Tibial nerve (tissue), 4 donors: Measurements from ENCODE around the gene CLIC6. TPM values are rescaled to one million over a fixed set of nuclear protein-coding genes. Genes with fewer than 3 reads are reported as not detected.

Experiments
- DNase-seq, 2 donors: peaks; one replicate each; pipeline ENCODE4 v3.0.0-alpha.2; 2019; ENCODE audit warnings: low spot score in 2 of 2
- H3K27ac ChIP-seq, 4 donors: fragments of 200-600 bp; sonication (generic) in 3 of 4; one replicate each; pipeline ENCODE4 v1.5.1; 2017 to 2019; ENCODE audit warnings: mild to moderate bottlenecking in 1 of 4
- H3K27me3 ChIP-seq, 2 donors: fragments of 200-600 bp; sonication (generic) in 1 of 2; one replicate each; pipeline versions ENCODE4 v1.5.1 to v1.6.0; 2017 to 2019
- H3K36me3 ChIP-seq, 3 donors: fragments of 200-600 bp; sonication (generic); one replicate each; pipeline ENCODE4 v1.5.1; 2018 to 2019
- H3K4me1 ChIP-seq, 4 donors: fragments of 200-600 bp; sonication (generic) in 3 of 4; one replicate each; pipeline ENCODE4 v1.5.1; 2017 to 2019
- H3K4me3 ChIP-seq, 4 donors: fragments of 200-600 bp; sonication (generic) in 3 of 4; one replicate each; pipeline ENCODE4 v1.5.1; 2017 to 2019; ENCODE audit warnings: mild to moderate bottlenecking in 1 of 4, moderate library complexity in 1 of 4
- H3K9me3 ChIP-seq, 4 donors: fragments of 200-600 bp; sonication (generic) in 3 of 4; one replicate each; pipeline ENCODE4 v1.5.1; 2017 to 2019
- EP300 ChIP-seq, 2 donors: sonication (generic); formaldehyde crosslinking; IDR thresholded peaks; one replicate each; pipeline ENCODE4 v1.6.1; 2017; ENCODE audit warnings: antibody characterized with exemption in 2 of 2, mild to moderate bottlenecking in 1 of 2
- POLR2A ChIP-seq, 2 donors: fragments of 450-650 bp; IDR thresholded peaks; one replicate each; pipeline ENCODE4 v1.6.1; 2017; ENCODE audit warnings: antibody characterized with exemption in 2 of 2, mild to moderate bottlenecking in 2 of 2, moderate library complexity in 2 of 2
- WGBS, 2 donors: methylation state at CpG; one replicate each; pipeline ENCODE4 v1.1.5; 2018; 5-methylcytosine and 5-hydroxymethylcytosine counted together
- total RNA-seq, 4 donors: library from RNA; depleted of rRNA; stranded (reverse); fragments of >200 nt; gene quantifications; one replicate each; pipeline ENCODE4 v1.1.0, GENCODE V29; 2016
- TF ChIP-seq, protein P1 (sequence below), 5 experiments: fragments of 200-600 bp in 3 of 5; fragments of 450-650 bp in 2 of 5; sonication (generic) in 3 of 5; IDR thresholded peaks; one replicate each; pipeline ENCODE4 v1.5.1; 2016 to 2019; ENCODE audit warnings: antibody characterized with exemption in 5 of 5, mild to moderate bottlenecking in 3 of 5, moderate library complexity in 2 of 5

CLIC6 gene
- total RNA-seq, 4 donors from 2014 or later, result 3.3 to 11.6 (median 7.0) TPM

DNA sequence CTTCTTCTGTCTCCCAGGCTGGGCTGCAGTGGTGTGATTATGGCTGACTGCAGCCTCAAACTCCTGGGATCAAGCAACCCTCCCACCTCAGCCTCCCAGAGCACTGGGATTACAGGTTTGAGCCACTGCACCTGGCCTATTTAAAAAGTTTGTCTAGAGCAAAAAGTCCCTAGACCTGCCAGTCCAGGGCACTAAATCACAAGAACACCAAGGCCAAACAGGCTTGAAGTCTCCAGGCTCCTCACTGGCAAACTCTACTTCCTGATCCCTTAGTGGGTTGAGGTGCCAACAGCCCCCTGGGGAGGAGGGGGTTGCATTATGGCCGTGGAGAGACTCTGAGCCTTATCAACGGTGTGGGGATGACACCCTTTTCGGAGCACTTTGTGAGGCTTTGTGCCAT, 76.0 kb downstream of the CLIC6 start:
- H3K4me3 ChIP-seq, result no peak overlapping the region
- DNase-seq, result no peak
- TF ChIP-seq POLR2A (IDR thresholded peaks at IDR 0.05), result no peak
- no peak for TF ChIP-seq EP300 (IDR thresholded peaks at IDR 0.05)
- TF ChIP-seq, protein P1, sequence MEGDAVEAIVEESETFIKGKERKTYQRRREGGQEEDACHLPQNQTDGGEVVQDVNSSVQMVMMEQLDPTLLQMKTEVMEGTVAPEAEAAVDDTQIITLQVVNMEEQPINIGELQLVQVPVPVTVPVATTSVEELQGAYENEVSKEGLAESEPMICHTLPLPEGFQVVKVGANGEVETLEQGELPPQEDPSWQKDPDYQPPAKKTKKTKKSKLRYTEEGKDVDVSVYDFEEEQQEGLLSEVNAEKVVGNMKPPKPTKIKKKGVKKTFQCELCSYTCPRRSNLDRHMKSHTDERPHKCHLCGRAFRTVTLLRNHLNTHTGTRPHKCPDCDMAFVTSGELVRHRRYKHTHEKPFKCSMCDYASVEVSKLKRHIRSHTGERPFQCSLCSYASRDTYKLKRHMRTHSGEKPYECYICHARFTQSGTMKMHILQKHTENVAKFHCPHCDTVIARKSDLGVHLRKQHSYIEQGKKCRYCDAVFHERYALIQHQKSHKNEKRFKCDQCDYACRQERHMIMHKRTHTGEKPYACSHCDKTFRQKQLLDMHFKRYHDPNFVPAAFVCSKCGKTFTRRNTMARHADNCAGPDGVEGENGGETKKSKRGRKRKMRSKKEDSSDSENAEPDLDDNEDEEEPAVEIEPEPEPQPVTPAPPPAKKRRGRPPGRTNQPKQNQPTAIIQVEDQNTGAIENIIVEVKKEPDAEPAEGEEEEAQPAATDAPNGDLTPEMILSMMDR (IDR thresholded peaks at IDR 0.05), result no peak
- H3K9me3 ChIP-seq, result no peaks in the 10 kb centered on the region
- H3K27me3 ChIP-seq, result no peaks in the 10 kb centered on the region
- H3K36me3 ChIP-seq, result no peaks in the 10 kb centered on the region
- peaks cover 0 to 31% (median 0%) of the 10 kb centered on the region in 4 donors for H3K4me1 ChIP-seq
- H3K27ac ChIP-seq, result peak overlapping the region in 1 of 4 donors; percentile 30
- WGBS, 2 donors, result 31 to 42% methylated on average over 3 of the region's 3 CpGs

DNA sequence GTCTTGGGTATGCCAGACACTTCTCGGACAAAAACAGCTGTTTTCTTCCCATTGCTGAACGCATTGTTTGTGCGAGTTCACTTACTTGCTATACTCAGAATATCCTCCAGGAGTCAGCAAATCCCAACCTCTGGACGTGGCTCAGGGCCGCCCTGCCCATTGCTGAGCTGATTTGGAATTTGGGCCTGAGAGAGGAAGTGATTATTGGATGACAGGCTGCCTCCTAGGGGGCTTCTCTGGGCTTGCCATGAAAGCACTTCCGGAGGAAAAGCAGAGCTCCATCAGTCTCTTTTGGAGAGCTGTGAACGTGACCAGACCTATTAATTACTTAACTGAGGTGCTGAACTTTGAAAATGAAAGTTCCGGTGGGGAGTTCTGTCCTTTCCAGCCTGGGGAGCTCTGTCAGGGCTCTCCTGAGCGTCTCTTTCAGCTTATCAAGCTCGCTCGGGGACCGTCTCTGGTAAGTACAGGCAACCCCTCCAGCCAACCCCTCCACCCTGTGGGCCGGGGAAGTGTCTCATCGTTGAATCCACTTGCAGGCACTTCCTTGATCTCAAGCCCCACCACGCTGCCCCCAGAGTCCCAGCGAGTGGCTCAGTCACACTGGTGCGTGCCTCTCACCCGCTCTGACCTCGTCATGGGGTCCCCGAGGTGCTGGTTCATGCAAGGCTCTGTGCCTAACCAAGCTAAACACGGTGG, 76.9 kb downstream of the CLIC6 start:
- H3K4me3 ChIP-seq, result peak overlapping the region in 1 of 4 donors; percentile 17
- peaks cover 0 to 31% (median 0%) of the 10 kb centered on the region in 4 donors for H3K4me1 ChIP-seq
- no peaks in the 10 kb centered on the region for H3K27me3 ChIP-seq
- no peaks in the 10 kb centered on the region for H3K36me3 ChIP-seq
- 43 to 54% methylated on average over 17 to 20 of the region's 21 CpGs for WGBS, 2 donors
- peak overlapping the region in 2 of 4 donors; percentile 30 to 46 for H3K27ac ChIP-seq
- DNase-seq, result peak; percentile 47 to 73
- H3K9me3 ChIP-seq, result no peaks in the 10 kb centered on the region
- TF ChIP-seq POLR2A (IDR thresholded peaks at IDR 0.05) (no peak), EP300 (IDR thresholded peaks at IDR 0.05) (peak in 1 of 2 donors; percentile 55)
- TF ChIP-seq, protein P1 (IDR thresholded peaks at IDR 0.05), result peak; percentile 69 to 90 (median 83)

DNA sequence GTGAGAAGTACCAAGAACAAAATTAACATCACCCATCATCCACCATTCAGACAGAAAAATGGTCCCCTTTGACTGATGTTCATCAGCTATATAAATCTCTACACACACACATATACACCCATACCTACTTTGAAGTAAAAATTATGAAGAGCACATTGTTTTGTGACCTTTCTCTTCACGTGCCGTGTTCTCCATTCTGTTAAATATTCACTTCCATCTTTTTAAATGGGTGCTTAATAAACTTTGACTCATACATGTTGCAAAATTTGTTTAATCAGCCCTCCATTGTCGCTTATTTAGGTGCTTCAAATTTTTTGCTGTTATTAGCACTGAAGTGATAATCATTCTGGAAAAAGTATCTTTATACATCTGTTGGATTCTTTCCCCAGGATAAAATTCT, 80.1 kb downstream of the CLIC6 start:
- H3K4me1 ChIP-seq, result peaks cover 0 to 22% (median 0%) of the 10 kb centered on the region in 4 donors
- H3K27me3 ChIP-seq, result no peaks in the 10 kb centered on the region
- H3K9me3 ChIP-seq, result no peaks in the 10 kb centered on the region
- no peak overlapping the region for H3K27ac ChIP-seq
- no peak for TF ChIP-seq POLR2A (IDR thresholded peaks at IDR 0.05)
- no peak for TF ChIP-seq EP300 (IDR thresholded peaks at IDR 0.05)
- TF ChIP-seq, protein P1 (IDR thresholded peaks at IDR 0.05), result no peak
- WGBS, 2 donors, result 55 to 59% methylated on average over 3 of the region's 3 CpGs
- no peak for DNase-seq
- H3K4me3 ChIP-seq, result no peak overlapping the region
- no peaks in the 10 kb centered on the region for H3K36me3 ChIP-seq

DNA sequence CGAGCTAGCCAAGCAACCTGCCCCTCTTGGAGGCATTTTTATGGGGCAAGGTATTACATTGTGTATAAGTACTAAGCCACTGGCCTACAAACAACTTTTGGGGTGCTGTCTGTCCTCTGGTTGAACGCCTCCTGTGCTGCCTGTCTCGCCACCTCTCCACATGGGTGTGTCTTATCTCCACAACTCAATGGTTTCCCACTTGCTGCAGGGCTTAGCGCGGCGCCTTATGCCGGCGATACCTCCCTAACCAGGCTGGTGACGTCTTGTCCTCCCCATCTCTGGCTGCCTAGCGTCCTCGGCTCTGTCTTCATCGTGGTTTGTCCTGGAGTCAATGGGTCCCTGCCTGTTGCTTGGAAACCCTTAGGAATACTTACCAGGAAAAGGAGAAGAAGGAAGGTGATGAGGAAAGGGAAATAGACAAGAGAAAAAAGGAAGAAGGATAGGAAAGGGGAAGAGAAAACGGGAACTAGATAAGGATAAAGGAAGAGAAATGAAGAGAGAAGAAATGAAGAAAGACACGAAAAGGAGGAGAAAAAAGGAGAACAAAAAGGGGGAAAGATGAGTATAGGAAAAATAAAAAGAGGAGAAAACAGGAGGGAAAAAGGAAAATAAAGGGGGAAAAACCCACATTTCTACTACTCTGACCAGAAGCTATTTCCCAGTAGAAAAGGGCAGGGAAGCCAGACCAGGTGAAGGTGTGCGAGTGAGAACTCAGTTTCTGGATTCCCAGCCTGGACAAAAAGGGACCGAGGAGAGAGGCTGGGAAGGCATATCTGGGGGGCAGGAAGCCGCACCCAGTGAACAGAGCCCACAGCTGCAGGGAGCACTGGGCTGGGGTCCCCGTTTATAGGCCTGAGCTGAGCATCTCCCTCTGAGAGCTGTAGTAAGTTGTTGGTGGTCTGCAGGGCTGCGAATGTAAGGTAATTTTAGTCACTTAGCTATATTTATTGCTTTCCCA, 86.2 kb downstream of the CLIC6 start:
- no peak for TF ChIP-seq POLR2A (IDR thresholded peaks at IDR 0.05)
- TF ChIP-seq, protein P1 (IDR thresholded peaks at IDR 0.05), result no peak
- no peak for TF ChIP-seq EP300 (IDR thresholded peaks at IDR 0.05)
- Histone ChIP-seq H3K27ac (no peak overlapping the region), H3K27me3 (no peaks in the 10 kb centered on the region), H3K36me3 (no peaks in the 10 kb centered on the region), H3K9me3 (no peaks in the 10 kb centered on the region), H3K4me3 (no peak overlapping the region), H3K4me1 (no peaks in the 10 kb centered on the region)
- 85 to 87% methylated on average over 19 of the region's 19 CpGs for WGBS, 2 donors
- DNase-seq, result no peak
